ENCODE measurements around the gene GHSR. TPM values are rescaled to one million over a fixed set of nuclear protein-coding genes. Genes with fewer than 3 reads are reported as not detected.

The GHSR gene
- total RNA-seq, result not detected
- long read RNA-seq, result 0 reads

- peak; percentile 29 for DNase-seq
- ATAC-seq (ENCODE audit: poor library complexity), result no peak
- intact Hi-C loops (cut with DNase I), result no loop called here
Observed at GRCh38 chr3:172447611-172448579, at the start of gene GHSR. Gene GHSR, minus strand, starts transcription at chr3:172448456. Its CDS starts 43 bp downstream, at chr3:172448413.

GRCh38 chr3:172490198-172490669 lies 42.0 kb upstream of the GHSR start:
- intact Hi-C loops (cut with DNase I), result loop anchor here (5.0 kb wide), 1 partner anchor 177 kb away; no protein-coding TSS in a partner anchor

GRCh38 chr3:172478116-172478515 lies 29.9 kb upstream of the GHSR start:
- intact Hi-C loops (cut with DNase I), result loop anchor here (10.0 kb wide), 1 partner anchor 103 kb away; no protein-coding TSS in a partner anchor
- no peak for ATAC-seq (ENCODE audit: poor library complexity)

More at GRCh38 chr3:172490198-172490669, 42.0 kb upstream of the GHSR start:
- peak; percentile 89 for DNase-seq
- peak; percentile 75 for ATAC-seq (ENCODE audit: poor library complexity)

GRCh38 chr3:172476347-172476746 lies 28.1 kb upstream of the GHSR start:
- no peak for DNase-seq
- peak; percentile 52 for ATAC-seq (ENCODE audit: poor library complexity)
- intact Hi-C loops (cut with DNase I), result loop anchor here (10.0 kb wide), 1 partner anchor 102 kb away; no protein-coding TSS in a partner anchor

More at GRCh38 chr3:172478116-172478515, 29.9 kb upstream of the GHSR start:
- DNase-seq, result no peak

DNA sequence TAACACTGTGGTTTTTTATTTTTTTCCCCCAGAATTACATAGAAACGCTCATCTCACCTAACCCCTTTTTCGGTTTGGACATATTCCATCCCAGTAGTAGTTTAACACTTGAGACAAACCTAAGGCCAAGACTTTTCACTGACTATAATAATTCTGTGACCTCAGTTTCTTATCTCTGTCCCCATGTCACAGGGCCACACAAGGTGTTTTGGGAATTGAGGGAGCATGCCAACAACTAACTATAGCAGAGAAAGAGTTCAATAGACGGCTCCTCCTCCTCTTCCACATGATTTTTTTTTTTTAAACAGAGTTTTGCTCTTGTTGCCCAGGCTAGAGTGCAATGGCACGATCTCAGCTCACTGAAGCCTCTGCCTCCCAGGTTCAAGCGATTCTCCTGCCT lies 27.4 kb upstream of the GHSR start:
- DNase-seq (no peak), ATAC-seq (ENCODE audit: poor library complexity) (peak; percentile 39)
- intact Hi-C loops (cut with DNase I), result loop anchor here (10.0 kb wide), 1 partner anchor 101 kb away; no protein-coding TSS in a partner anchor

GRCh38 chr3:172471903-172472302 lies 23.6 kb upstream of the GHSR start:
- ATAC-seq (ENCODE audit: poor library complexity) (no peak), DNase-seq (no peak)
- intact Hi-C loops (cut with DNase I), result loop anchor here (10.0 kb wide), 1 partner anchor 97 kb away; no protein-coding TSS in a partner anchor

GRCh38 chr3:172470588-172470987 lies 22.3 kb upstream of the GHSR start:
- intact Hi-C loops (cut with DNase I), result loop anchor here (10.0 kb wide), 1 partner anchor 96 kb away; no protein-coding TSS in a partner anchor
- DNase-seq, result no peak

GRCh38 chr3:172467170-172467824 lies 19.0 kb upstream of the GHSR start:
- no peak for DNase-seq
- no peak for ATAC-seq (ENCODE audit: poor library complexity)
- intact Hi-C loops (cut with DNase I), result no loop called here

More at GRCh38 chr3:172470588-172470987, 22.3 kb upstream of the GHSR start:
- no peak for ATAC-seq (ENCODE audit: poor library complexity)

- DNase-seq (no peak), ATAC-seq (ENCODE audit: poor library complexity) (no peak)
- intact Hi-C loops (cut with DNase I), result no loop called here
Observed at GRCh38 chr3:172466553-172467130, 18.4 kb upstream of the GHSR start.

- DNase-seq (no peak), ATAC-seq (ENCODE audit: poor library complexity) (no peak)
- intact Hi-C loops (cut with DNase I), result no loop called here
Observed at GRCh38 chr3:172465281-172465680, 17.0 kb upstream of the GHSR start.

- intact Hi-C loops (cut with DNase I), result loop anchor here (5.0 kb wide), 1 partner anchor 52 kb away; no protein-coding TSS in a partner anchor
- ATAC-seq (ENCODE audit: poor library complexity) (no peak), DNase-seq (no peak)
Observed at GRCh38 chr3:172464306-172464705, 16.1 kb upstream of the GHSR start.

- DNase-seq (no peak), ATAC-seq (ENCODE audit: poor library complexity) (no peak)
- intact Hi-C loops (cut with DNase I), result loop anchor here (5.0 kb wide), 1 partner anchor 49 kb away; no protein-coding TSS in a partner anchor
Observed at GRCh38 chr3:172461530-172462138, 13.4 kb upstream of the GHSR start.

DNA sequence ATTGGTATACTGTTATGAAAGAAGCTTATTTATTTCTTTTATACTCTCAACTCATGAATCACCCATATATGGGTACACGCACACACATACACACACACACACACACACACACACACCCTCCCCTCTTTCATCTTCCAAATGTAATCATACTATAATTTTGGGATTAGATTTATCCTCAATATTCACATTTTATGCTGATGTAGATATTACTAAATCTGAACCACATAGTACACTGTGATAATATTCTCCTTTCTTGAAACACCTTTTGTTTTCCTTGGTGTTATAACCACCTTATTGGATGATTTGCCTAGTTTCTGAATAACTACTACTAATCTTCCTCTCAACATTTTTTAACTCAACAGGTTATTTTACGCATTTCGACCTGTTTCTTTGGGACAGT lies 8.1 kb upstream of the GHSR start:
- no peak for DNase-seq
- intact Hi-C loops (cut with DNase I), result no loop called here
- ATAC-seq (ENCODE audit: poor library complexity), result no peak

- DNase-seq, result no peak
Observed at GRCh38 chr3:172454180-172454579, 5.9 kb upstream of the GHSR start.

GRCh38 chr3:172449466-172450149 lies 1.4 kb upstream of the GHSR start:
- DNase-seq (peak; percentile 46), ATAC-seq (ENCODE audit: poor library complexity) (no peak)
- intact Hi-C loops (cut with DNase I), result no loop called here

More at GRCh38 chr3:172454180-172454579, 5.9 kb upstream of the GHSR start:
- ATAC-seq (ENCODE audit: poor library complexity), result no peak
- intact Hi-C loops (cut with DNase I), result no loop called here

GRCh38 chr3:172448661-172449465 lies 607 bp upstream of the GHSR start:
- DNase-seq, result peak; percentile 12
- intact Hi-C loops (cut with DNase I), result no loop called here
- ATAC-seq (ENCODE audit: poor library complexity), result no peak

- ATAC-seq (ENCODE audit: poor library complexity) (no peak), DNase-seq (no peak)
Observed at GRCh38 chr3:172446198-172446597, 2.1 kb downstream of the GHSR start.

More at GRCh38 chr3:172446198-172446597, 2.1 kb downstream of the GHSR start:
- intact Hi-C loops (cut with DNase I), result no loop called here

All from Right ventricle myocardium superior (tissue), 1 donor.